ENCODE data around the gene CHCHD5.

The CHCHD5 gene

GRCh38 chr2:112585873-112586464 is 1.6 kb downstream of the CHCHD5 start:
- no peak for TF ChIP-seq CTCF (IDR thresholded peaks at IDR 0.05; ENCODE audit: insufficient read depth, low read depth, low read length, missing control alignments)
- H3K4me3 ChIP-seq (ENCODE audit: low read depth, low read length) = no peak overlapping the region
- no peak for DNase-seq (ENCODE audit: low read depth)

- H3K4me3 ChIP-seq (ENCODE audit: low read depth, low read length) = no peak overlapping the region
- no peak for TF ChIP-seq CTCF (IDR thresholded peaks at IDR 0.05; ENCODE audit: insufficient read depth, low read depth, low read length, missing control alignments)
- DNase-seq (ENCODE audit: low read depth) = no peak
Observed at GRCh38 chr2:112588611-112589045, 4.2 kb downstream of the CHCHD5 start.

GRCh38 chr2:112591413-112591812 is 7.0 kb downstream of the CHCHD5 start:
- H3K4me3 ChIP-seq (ENCODE audit: low read depth, low read length) = no peak overlapping the region
- no peak for DNase-seq (ENCODE audit: low read depth)
- TF ChIP-seq CTCF (IDR thresholded peaks at IDR 0.05; ENCODE audit: insufficient read depth, low read depth, low read length, missing control alignments) = no peak

- no peak overlapping the region for H3K4me3 ChIP-seq (ENCODE audit: low read depth, low read length)
- DNase-seq (ENCODE audit: low read depth) = no peak
- no peak for TF ChIP-seq CTCF (IDR thresholded peaks at IDR 0.05; ENCODE audit: insufficient read depth, low read depth, low read length, missing control alignments)
Observed at GRCh38 chr2:112593736-112594135, 9.3 kb downstream of the CHCHD5 start.

- no peak for TF ChIP-seq CTCF (IDR thresholded peaks at IDR 0.05; ENCODE audit: insufficient read depth, low read depth, low read length, missing control alignments)
- DNase-seq (ENCODE audit: low read depth) = no peak
- no peak overlapping the region for H3K4me3 ChIP-seq (ENCODE audit: low read depth, low read length)
Observed at GRCh38 chr2:112597537-112598322, 13.3 kb downstream of the CHCHD5 start.

- TF ChIP-seq CTCF (IDR thresholded peaks at IDR 0.05; ENCODE audit: insufficient read depth, low read depth, low read length, missing control alignments) = no peak
- DNase-seq (ENCODE audit: low read depth) = no peak
- no peak overlapping the region for H3K4me3 ChIP-seq (ENCODE audit: low read depth, low read length)
Observed at GRCh38 chr2:112600634-112601033, 16.2 kb downstream of the CHCHD5 start.

All from GM12865 (cell line).